Osteocyte (in vitro differentiated cells): Measurements from ENCODE around the gene GALNS. TPM values are rescaled to one million over a fixed set of nuclear protein-coding genes. Genes with fewer than 3 reads are reported as not detected.

Source experiments
- DNase-seq: peaks from one replicate; pipeline ENCODE4 v3.0.0; 2021; ENCODE audit warnings: mixed read lengths; ENCODE audit not compliant: unreplicated experiment; ENCODE audit errors: extremely low spot score
- H3K27ac Mint-ChIP-seq: one replicate; pipeline ENCODE4 v1.8.0; 2021; ENCODE audit warnings: mild to moderate bottlenecking, mixed read lengths; ENCODE audit not compliant: unreplicated experiment
- H3K27me3 Mint-ChIP-seq: one replicate; pipeline ENCODE4 v1.8.0; 2021; ENCODE audit warnings: mixed read lengths; ENCODE audit not compliant: unreplicated experiment
- H3K36me3 Mint-ChIP-seq: one replicate; pipeline ENCODE4 v1.8.0; 2021; ENCODE audit warnings: mixed read lengths; ENCODE audit not compliant: unreplicated experiment
- H3K4me1 Mint-ChIP-seq: one replicate; pipeline ENCODE4 v1.8.0; 2021; ENCODE audit warnings: mixed read lengths; ENCODE audit not compliant: unreplicated experiment
- H3K4me3 Mint-ChIP-seq: one replicate; pipeline ENCODE4 v1.8.0; 2021; ENCODE audit warnings: mild to moderate bottlenecking, moderate library complexity, mixed read lengths; ENCODE audit not compliant: unreplicated experiment
- H3K9me3 Mint-ChIP-seq: one replicate; pipeline ENCODE4 v1.8.0; 2021; ENCODE audit warnings: mixed read lengths; ENCODE audit not compliant: unreplicated experiment
- long read RNA-seq: library from polyadenylated mRNA; unstranded; transcript quantifications from one replicate; pipeline ENCODE4 v2.0.0, GENCODE V29; 2021
- total RNA-seq: library from RNA; stranded (reverse); gene quantifications from 2 replicates; pipeline ENCODE4 v1.2.1, GENCODE V29; 2021
- TF ChIP-seq, protein P1 (sequence below): fragments of 200-600 bp; sonication (generic); IDR thresholded peaks from 2 replicates; pipeline ENCODE4 v1.5.0; 2021; ENCODE audit warnings: antibody characterized with exemption, mild to moderate bottlenecking, moderate library complexity

Gene GALNS, protein sequence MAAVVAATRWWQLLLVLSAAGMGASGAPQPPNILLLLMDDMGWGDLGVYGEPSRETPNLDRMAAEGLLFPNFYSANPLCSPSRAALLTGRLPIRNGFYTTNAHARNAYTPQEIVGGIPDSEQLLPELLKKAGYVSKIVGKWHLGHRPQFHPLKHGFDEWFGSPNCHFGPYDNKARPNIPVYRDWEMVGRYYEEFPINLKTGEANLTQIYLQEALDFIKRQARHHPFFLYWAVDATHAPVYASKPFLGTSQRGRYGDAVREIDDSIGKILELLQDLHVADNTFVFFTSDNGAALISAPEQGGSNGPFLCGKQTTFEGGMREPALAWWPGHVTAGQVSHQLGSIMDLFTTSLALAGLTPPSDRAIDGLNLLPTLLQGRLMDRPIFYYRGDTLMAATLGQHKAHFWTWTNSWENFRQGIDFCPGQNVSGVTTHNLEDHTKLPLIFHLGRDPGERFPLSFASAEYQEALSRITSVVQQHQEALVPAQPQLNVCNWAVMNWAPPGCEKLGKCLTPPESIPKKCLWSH
- total RNA-seq, result 47.0 and 51.5 TPM in 2 replicates
- long read RNA-seq, full-length matches to known transcripts, result 47 of 54 reads
- long read RNA-seq, partial matches to known transcripts, result 3 of 54 reads
- long read RNA-seq, other reads (novel, unspliced or antisense), result 4 of 54 reads

GRCh38 chr16:88856828-88857727 lies at the start of gene GALNS, which contains the start of gene TRAPPC2L:
Gene GALNS (minus strand): TSS chr16:88856947. CDS start chr16:88856877, 70 bp downstream.
Gene TRAPPC2L (plus strand): TSS chr16:88857127. CDS start chr16:88857151, 24 bp downstream.
- Mint-ChIP-seq H3K4me1 (peaks cover 19% of the 10 kb centered on the region), H3K4me3 (peak within 1 kb of the TSS; percentile 89), H3K27ac (peak within 1 kb of the TSS; percentile 86)

GRCh38 chr16:88906020-88906419 lies 49.3 kb upstream of the GALNS start:
- no peak overlapping the region for H3K4me3 Mint-ChIP-seq
- H3K27ac Mint-ChIP-seq, result no peak overlapping the region
- no peaks in the 10 kb centered on the region for H3K36me3 Mint-ChIP-seq
- H3K27me3 Mint-ChIP-seq, result peaks cover 12% of the 10 kb centered on the region
- TF ChIP-seq, protein P1, sequence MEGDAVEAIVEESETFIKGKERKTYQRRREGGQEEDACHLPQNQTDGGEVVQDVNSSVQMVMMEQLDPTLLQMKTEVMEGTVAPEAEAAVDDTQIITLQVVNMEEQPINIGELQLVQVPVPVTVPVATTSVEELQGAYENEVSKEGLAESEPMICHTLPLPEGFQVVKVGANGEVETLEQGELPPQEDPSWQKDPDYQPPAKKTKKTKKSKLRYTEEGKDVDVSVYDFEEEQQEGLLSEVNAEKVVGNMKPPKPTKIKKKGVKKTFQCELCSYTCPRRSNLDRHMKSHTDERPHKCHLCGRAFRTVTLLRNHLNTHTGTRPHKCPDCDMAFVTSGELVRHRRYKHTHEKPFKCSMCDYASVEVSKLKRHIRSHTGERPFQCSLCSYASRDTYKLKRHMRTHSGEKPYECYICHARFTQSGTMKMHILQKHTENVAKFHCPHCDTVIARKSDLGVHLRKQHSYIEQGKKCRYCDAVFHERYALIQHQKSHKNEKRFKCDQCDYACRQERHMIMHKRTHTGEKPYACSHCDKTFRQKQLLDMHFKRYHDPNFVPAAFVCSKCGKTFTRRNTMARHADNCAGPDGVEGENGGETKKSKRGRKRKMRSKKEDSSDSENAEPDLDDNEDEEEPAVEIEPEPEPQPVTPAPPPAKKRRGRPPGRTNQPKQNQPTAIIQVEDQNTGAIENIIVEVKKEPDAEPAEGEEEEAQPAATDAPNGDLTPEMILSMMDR, result no peak
- H3K9me3 Mint-ChIP-seq, result no peaks in the 10 kb centered on the region
- no peak for DNase-seq
- peaks cover 1% of the 10 kb centered on the region for H3K4me1 Mint-ChIP-seq

More at GRCh38 chr16:88856828-88857727, at the start of gene GALNS, which contains the start of gene TRAPPC2L:
- Mint-ChIP-seq H3K36me3 (peaks cover 18% of the 10 kb centered on the region), H3K9me3 (no peaks in the 10 kb centered on the region), H3K27me3 (no peaks in the 10 kb centered on the region)
- TF ChIP-seq, protein P1, result no peak
- peak; percentile 100 for DNase-seq

GRCh38 chr16:88905563-88905962 lies 48.8 kb upstream of the GALNS start:
- Mint-ChIP-seq H3K4me1 (peaks cover 1% of the 10 kb centered on the region), H3K27me3 (peaks cover 12% of the 10 kb centered on the region), H3K9me3 (no peaks in the 10 kb centered on the region), H3K36me3 (no peaks in the 10 kb centered on the region), H3K4me3 (no peak overlapping the region), H3K27ac (no peak overlapping the region)
- no peak for DNase-seq
- TF ChIP-seq, protein P1, result no peak

- TF ChIP-seq, protein P1, result no peak
- Mint-ChIP-seq H3K27ac (no peak overlapping the region), H3K4me1 (peaks cover 1% of the 10 kb centered on the region), H3K36me3 (no peaks in the 10 kb centered on the region), H3K9me3 (no peaks in the 10 kb centered on the region), H3K4me3 (no peak overlapping the region), H3K27me3 (peaks cover 6% of the 10 kb centered on the region)
- DNase-seq, result no peak
Observed at GRCh38 chr16:88904676-88905365, 48.1 kb upstream of the GALNS start.
